GM19023 (cell line): ENCODE results near the gene SMAD4.
"Not testable (repeated sequence)": the region's sequence is repeated elsewhere in the genome, so short reads cannot be mapped to it uniquely, and the experiment has no call there.

ENCODE experiments used
- ATAC-seq: cut with Tn5 transposase; IDR thresholded peaks from one replicate; pipeline ENCODE4 v1.9.1; 2021; ENCODE audit warnings: mild to moderate bottlenecking, moderate library complexity; ENCODE audit not compliant: unreplicated experiment

The SMAD4 gene

GRCh38 chr18:51029694-51030536 lies at the start of gene SMAD4:
TSS of gene SMAD4 (plus strand) at chr18:51030213. CDS start at chr18:51047047, 16,834 bp downstream.
- ATAC-seq, result peak; percentile 83

GRCh38 chr18:50981381-50981780 lies 48.6 kb upstream of the SMAD4 start:
- ATAC-seq, result no peak

- ATAC-seq, result no peak
Observed at GRCh38 chr18:50982086-50982801, 47.8 kb upstream of the SMAD4 start.

GRCh38 chr18:50982802-50983179 lies 47.2 kb upstream of the SMAD4 start:
- no peak for ATAC-seq

- no peak for ATAC-seq
Observed at GRCh38 chr18:50986360-50987087, 43.5 kb upstream of the SMAD4 start.

GRCh38 chr18:50987261-50987660 lies 42.8 kb upstream of the SMAD4 start:
- ATAC-seq, result no peak

GRCh38 chr18:50989711-50990110 lies 40.3 kb upstream of the SMAD4 start:
- ATAC-seq, result no peak

- no peak for ATAC-seq
Observed at GRCh38 chr18:50992351-50992762, 37.7 kb upstream of the SMAD4 start.

GRCh38 chr18:50994031-50994430 lies 36.0 kb upstream of the SMAD4 start:
- ATAC-seq, result no peak

GRCh38 chr18:51003174-51003573 lies 26.8 kb upstream of the SMAD4 start:
- ATAC-seq, result not testable (repeated sequence)

GRCh38 chr18:51006061-51006818 lies 23.8 kb upstream of the SMAD4 start:
- no peak for ATAC-seq

GRCh38 chr18:51006948-51007789 lies 22.8 kb upstream of the SMAD4 start:
- no peak for ATAC-seq

- no peak for ATAC-seq
Observed at GRCh38 chr18:51007790-51008139, 22.2 kb upstream of the SMAD4 start.

GRCh38 chr18:51009072-51009471 lies 20.9 kb upstream of the SMAD4 start:
- ATAC-seq, result no peak

GRCh38 chr18:51010218-51010617 lies 19.8 kb upstream of the SMAD4 start:
- ATAC-seq, result no peak

- no peak for ATAC-seq
Observed at GRCh38 chr18:51011709-51012108, 18.3 kb upstream of the SMAD4 start.

GRCh38 chr18:51012441-51012840 lies 17.6 kb upstream of the SMAD4 start:
- no peak for ATAC-seq

GRCh38 chr18:51013259-51013658 lies 16.8 kb upstream of the SMAD4 start:
- no peak for ATAC-seq

GRCh38 chr18:51017140-51017879 lies 12.7 kb upstream of the SMAD4 start:
- ATAC-seq, result no peak
